GM19463 (cell line): ENCODE results near the gene ATP6V0A4.
"Not testable (repeated sequence)": the region's sequence is repeated elsewhere in the genome, so short reads cannot be mapped to it uniquely, and the experiment has no call there.

Experiments
- ATAC-seq: cut with Tn5 transposase; IDR thresholded peaks from one replicate; pipeline ENCODE4 v1.9.1; 2021; ENCODE audit warnings: mild to moderate bottlenecking, moderate library complexity; ENCODE audit not compliant: unreplicated experiment

The ATP6V0A4 gene

DNA sequence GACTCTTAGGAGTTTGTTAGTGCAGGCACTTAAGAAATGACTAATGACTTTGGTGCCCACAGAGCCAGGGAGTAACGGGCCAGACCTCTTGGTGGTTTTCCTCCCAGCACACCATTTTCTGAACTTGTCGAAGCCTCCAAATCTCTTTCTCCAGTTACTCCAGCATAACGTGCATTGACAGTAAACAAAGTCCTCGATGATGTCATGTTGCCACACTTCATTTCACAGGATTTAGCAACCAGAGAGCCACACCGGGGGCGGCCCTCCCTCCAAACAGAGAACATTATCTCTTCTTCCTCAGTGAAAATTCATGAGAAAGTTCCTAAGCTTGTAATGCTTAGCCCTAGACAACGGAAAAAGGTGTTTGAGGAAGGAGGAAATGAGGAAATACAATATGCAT is 92.8 kb downstream of the ATP6V0A4 start:
- ATAC-seq = no peak

DNA sequence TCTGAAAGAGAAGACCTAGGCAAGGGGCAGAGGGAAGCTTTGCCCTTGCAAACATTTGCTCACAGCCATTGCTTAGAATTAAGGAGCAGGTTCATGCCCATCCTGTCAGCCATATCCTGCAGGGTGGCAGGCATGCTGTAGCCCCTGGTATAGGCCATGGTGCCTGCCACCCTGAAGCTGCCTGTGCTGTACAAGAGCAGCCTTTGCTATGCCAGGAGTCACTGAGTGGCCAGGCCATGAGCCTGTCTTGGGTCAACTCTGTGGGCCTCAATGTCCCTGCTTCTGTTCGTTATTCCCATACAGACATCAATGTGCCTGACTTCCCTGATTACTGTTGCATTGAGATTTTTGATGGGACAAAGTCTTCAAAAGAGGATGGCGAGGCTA is 96.5 kb downstream of the ATP6V0A4 start:
- no peak for ATAC-seq

DNA sequence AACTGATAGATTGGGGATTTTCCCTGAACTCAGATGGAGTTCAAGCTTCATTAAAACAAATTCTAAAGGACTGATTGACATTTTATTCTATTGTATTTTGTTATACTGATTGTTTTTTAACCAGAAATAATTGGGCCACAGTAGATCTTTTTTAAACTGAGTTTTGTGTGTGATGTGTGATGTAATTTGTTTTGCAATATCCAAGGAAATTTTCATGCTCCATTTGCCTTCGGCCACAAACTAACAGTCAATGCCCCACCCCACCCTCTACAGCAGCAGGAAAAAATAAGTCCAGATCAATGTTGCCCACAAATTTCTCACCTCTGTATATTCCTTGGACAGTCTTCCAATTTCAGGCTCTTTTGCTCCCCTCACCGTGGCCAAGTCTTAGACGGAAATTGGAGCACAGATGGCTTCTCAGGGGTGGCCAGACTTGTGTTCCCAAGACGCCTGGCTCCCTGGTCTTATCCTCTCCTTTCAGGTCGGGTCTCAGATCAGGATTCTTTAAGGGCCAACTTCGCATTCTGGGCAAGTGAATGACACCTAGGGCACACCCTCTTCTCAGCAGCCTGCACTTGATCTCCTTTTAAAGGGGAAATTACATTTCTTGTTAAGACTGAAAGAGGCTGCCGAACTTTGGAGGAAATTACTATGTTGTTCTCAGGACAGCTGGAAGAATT is 97.0 kb downstream of the ATP6V0A4 start, which contains the start of gene SVOPL:
SVOPL (minus strand) TSS at position 506 of the 680 bp plus-strand sequence. CDS start 22,317 bp downstream, outside the sequence.
- no peak for ATAC-seq

DNA sequence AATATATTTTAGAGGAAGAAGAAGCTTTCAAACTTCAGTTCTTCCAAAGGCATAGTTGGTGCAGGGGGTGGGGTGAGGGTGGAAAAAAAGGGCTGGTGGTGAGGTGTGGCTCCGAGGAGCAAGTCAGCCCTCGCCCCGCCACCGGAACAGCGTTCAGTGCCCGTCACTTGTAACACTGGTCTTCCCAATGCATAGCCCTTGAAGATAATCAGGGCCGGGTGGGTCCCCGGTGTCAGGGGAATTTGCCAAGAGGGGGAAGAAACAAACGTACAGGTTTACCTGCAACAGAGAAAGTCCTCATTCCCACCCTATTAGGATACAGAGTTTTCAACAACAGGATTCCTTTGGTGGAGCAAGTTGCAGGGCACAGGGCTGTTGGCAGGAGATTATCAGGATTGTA is 98.3 kb downstream of the ATP6V0A4 start:
- ATAC-seq = no peak

DNA sequence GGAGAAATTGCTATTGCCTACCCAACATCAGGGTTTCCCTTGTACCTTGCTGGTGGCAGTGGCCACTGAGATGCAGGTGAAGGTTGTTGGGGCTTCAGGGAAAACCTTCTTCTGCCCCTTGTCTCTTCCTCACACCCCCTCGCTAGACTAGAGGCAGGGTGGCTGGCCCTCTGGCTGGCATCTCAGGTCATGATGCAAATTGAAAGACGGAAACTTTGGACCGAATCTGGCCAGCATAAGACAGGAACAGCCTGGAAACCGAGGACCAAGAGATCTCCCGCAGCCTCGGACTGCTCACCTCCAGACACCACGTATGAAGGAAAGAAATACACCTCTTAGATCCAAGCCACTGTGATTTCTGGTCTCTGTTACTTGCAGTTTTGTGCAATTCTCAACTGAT is 99.7 kb downstream of the ATP6V0A4 start:
- no peak for ATAC-seq

DNA sequence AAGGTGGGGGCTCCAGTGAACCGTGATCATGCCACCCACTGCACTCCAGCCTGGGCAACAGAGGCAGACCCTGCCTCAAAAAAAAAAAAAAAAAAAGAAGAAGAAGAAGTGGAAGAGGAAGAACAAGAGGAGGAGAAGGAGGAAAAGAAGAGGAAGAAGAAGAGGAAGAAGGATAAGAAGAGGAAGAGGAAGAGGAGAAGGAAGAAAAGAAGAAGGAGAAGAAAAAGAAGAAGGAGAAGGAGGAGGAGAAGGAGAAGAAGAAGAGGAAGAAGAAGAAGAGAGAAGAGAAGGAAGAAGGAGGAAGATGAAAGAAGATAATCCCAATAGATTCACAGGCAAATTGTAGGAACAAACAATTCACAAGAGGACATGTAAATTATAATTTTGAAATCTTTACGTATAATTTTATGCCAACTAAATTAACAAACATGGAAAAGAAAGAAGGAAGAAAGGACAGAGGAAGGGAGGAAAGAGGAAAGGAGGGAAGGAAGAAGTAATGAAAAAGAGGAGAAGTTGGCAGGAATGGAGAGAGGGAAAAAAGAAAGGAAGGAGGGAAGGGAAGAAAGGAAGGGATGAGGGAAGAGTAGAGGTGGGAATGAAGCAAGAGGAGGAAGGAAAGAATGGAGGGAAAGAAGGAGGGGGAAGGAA is 100.3 kb downstream of the ATP6V0A4 start:
- no peak for ATAC-seq

DNA sequence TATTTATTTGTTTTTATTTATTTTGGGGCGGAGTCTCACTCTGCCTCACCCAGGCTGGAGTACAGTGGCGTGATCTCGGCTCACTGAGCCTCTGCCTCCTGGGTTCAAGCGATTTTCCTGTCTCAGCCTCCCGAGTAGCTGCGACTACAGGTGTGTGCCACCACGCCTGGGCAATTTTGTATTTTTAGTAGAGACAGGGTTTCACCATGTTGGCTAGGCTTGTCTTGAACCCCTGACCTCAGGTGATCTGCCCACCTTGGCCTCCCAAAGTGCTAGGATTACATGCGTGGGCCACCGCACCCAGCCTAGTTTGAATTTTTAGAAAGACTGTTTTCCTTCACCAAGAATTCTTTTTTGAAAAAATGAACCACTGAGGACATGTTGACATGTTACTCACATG is 102.2 kb downstream of the ATP6V0A4 start:
- ATAC-seq = not testable (repeated sequence)

DNA sequence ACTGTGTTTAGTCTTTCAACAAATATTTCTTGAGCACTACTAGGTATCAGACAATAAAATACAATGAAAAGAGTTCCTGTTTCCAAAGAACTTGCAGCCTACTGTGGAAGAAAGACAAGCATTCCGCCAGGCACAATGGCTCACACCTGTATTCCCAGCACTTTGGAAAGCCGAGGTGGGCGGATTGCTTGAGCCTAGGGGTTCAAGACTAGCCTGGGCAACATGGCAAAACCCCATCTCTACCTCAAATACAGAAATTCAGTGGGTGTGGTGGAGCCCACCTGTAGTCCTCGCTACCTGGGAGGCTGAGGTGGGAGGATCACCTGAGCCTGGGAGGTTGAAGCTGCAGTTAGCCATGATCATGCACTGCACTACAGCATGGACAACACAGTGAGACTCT is 102.9 kb downstream of the ATP6V0A4 start:
- no peak for ATAC-seq

DNA sequence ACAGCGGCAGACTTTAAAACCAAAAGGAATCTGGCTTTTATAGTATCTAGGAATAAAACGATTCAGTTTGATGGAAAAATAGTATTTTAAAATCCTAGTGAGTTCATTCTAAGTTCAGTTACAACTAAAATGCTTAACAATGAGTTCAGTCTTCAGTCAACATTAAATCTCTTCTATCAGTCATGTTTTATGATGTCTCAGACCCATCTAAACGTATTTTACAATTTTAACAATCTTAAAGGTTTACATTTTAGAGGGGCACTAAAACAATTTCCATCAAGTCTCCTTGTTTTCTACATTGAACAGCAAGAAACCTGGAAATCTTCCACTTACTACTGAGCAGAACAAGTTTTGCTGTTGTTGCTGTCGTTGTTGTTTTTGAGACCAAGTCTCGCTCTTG is 106.8 kb downstream of the ATP6V0A4 start:
- ATAC-seq = no peak

DNA sequence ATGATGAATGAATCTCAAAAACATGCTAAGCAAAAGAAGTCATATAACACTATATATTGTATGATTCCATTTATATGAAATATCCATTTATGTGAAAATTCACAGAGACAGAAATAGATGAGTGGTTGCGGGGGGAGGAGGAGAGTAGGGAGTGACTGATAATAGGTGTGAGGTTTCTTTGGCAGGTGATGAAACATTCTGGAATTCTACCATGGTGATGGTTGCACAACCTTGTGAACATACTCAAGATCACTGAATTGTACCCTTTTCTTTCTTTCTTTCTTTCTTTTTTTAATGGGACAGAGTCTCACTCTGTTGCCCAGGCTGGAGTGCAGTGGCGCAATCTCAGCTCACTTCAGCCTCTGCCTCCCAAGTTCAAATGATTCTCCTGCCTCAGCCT is 107.5 kb downstream of the ATP6V0A4 start:
- no peak for ATAC-seq

DNA sequence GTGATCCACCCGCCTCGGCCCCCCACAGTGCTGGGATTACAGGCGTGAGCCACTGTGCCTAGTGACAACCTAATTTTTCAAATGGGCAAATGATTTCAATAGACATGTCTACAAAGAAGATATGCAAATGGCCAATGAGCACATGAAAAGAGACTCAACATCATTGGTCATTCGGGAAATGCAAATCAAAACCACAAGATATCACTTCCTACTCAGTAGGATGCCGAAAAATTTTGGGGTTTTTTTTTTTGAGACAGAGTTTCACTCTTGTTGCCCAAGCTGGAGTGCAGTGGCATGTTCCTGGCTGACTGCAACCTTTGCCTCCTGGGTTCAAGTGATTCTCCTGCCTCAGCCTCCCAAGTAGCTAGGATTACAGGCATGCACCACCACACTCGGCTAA is 110.0 kb downstream of the ATP6V0A4 start:
- not testable (repeated sequence) for ATAC-seq

DNA sequence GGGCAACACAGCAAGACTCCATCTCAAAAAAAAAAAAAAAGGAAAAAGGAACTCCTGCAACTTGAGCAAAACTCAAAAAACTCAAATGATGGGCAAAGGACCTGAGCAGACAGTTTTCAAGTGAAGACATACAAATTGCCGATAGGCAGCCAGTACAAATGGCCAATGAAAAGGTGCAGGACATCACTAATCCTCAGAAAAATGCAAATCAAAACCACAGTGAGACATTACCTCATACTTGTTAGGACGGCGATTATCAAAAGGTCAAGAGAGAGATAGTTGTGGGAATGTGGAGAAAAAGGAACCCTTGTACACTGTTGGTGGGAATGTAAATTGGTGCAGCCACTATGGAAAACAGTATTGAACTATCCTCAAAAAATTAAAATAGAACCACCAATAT is 113.7 kb downstream of the ATP6V0A4 start:
- no peak for ATAC-seq

DNA sequence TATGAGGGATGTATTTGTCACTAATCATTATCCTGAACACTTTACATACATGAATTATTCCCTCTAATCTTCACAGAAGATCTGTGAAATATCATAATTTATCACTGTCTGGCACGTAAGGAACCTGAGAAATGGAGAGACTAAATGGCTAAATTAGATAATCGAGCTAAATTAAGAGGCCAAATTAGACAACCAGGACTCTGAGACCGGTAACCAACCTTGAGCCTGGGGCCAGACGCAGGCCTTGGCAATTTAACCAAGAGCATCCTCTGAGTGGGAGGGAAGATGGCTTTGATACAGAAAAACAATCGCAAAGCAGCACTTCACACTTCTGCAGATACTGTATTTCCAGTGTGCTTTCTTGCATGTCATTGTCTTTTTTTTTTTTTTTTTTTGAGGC is 118.2 kb downstream of the ATP6V0A4 start:
- no peak for ATAC-seq

DNA sequence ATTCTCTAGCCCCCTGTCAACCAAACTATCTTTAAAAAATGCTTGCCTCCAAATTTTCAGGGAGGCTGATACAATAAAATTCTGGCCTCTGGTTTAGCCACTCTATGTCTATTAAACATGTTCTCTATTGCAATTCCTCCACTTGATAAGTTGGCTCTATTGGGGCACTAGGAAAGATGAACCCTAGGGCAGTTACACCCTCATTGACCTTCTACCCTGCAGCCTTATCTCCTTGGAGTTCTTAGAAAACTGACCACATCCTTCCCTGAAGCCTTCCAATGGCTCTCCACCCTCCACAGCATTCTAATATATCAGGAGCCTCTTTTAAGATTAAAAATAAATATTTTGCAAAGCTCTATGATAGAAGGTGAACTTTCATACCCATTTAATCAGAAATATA is 127.4 kb downstream of the ATP6V0A4 start:
- no peak for ATAC-seq

DNA sequence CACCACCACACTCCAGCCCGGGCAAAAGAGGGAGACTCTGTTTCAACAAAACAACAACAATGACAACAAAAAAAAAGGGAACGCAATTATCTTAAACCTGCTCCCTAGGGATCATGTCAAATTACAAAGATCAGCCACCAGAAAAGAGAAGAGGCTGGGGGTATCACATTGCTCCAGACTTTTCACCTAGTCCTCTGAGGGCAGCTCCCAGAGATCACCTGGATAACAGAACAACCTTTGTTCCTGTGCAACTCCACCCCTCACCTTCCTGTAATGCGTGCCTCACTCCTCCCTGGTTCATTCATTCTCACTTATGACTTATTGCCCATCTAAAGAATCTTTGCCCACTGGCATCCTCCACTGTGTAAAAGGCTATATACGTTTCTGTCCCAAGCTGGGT is 128.6 kb downstream of the ATP6V0A4 start:
- no peak for ATAC-seq

DNA sequence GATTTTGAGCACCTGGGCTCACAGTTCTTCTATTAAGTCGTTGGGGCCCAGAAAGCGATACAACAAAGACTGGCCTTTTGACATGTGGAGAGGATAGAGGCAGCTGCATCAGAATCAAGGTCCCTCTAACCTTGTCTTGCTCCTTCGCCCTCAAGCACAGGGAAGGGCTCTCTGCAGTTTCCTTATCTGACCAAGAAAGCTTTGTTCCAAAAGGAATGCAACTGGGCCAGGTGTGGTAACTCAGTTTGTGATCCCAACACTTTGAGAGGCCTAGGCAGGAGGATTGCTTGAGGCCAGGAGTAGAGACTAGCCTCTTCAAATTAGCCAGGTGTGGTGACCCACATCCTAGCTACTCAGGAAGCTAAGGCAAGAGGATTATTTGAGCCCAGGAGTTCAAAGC is 129.1 kb downstream of the ATP6V0A4 start:
- ATAC-seq = no peak

DNA sequence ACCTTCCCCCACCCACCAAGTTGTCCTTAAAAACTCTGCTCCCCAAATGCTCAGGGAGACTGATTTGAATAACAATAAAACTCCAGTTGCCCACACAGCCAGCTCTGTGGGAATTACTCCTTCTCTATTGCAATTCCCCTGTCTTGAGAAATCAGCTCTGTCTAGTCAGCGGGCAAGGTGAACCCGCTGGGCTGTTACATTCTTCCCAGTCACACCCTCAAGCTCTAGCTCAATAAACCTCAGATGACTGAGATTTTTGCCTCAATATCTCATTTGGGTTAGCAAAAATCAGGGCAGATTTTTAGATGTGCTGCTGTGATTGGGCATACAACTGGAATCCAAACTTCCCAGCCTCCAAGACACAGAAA is 129.8 kb downstream of the ATP6V0A4 start:
- ATAC-seq = no peak

DNA sequence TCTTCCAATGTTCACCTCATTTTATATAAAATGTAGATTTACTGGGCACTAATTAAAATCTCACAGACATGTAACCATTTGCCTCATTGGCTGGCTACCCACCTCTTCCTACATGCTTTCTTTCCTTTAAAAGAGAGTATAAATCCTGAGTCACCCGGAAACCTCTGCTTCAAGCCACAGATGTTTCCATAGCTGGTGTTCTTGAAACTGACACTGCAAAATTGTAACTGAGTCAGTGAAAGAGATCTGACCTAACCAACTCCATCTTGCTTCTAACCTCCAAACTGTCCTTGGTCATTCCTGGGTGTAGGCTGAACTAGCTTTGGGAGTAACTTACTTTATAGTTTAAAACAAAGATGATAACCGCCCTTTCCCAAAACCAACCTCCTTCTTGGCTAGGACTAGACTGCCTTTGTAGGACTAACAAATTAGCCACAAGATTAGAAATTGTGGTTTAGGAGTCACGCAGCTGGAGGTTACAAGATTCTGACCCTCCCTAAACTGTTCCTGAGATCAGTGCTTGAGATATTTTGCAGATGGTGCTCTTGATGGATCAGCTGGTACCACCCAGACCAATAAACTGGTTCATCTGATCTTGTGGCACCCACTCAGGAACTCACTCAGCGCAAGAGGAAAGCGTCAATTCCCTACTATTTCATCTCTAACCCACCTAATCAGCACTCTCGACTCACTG is 130.3 kb downstream of the ATP6V0A4 start:
- ATAC-seq = no peak

DNA sequence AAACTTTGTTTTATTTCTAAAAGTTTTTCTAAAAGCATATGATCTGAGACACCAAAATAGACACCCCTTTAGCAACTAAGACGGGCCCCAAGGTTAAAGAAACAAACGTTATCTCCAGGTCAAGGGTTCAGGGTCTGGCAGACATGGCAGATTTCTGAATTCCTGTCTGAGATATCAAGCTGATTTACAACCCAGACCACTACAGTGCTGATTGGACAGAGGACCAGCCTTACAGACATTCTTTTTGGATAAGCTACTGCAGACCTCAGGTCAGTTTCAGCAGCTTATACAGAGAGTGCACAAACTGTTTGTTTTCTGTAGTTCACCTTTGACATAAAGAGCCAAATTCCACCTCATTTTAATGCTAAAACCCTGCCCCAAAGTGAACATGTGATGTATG is 131.6 kb downstream of the ATP6V0A4 start:
- no peak for ATAC-seq

DNA sequence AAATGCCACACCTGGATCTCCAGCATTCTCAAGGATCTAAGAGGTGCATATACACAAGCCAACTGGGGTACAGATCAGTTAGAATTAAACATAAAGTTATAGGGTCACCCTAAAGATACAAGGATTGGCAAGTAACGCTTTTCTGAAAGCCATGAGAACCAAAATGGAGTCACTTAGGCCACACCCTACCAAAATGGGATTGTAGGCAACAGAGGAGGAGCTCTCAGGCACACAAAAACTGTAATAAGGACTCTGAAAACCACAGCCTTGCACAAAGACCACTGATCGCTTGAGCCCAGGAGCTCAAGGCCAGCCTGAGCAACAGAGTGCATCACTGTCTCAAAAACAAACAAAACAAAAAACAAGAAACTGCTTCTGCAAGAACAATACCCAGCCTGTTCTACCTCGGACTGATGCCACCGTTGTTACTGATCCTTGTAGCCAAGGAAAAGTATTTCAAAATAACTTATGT is 132.3 kb downstream of the ATP6V0A4 start:
- no peak for ATAC-seq

DNA sequence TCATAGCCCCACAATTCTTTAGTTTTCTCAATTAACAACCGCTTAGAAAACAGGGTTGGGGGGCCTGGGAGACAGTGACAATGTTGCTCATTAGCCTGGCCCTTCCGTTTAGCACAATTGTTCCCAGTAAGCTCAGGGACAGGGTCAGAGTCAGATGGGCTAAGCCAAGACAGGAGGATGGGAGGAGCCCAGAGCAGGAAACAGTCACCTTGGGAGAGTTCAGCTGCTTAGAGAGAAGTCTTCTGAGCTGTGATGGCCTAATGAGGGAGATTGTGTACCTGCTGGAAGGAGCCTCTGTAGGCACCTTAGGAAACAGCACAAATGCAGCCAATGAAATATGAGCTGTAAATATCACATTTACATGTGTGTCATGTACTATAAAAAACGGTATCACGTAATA is 132.7 kb downstream of the ATP6V0A4 start:
- no peak for ATAC-seq
